OCI-LY7 (cell line): ENCODE measurements around the gene VASP.

Source experiments
- CTCF ChIP-seq: fragments of 200-600 bp; sonication (generic); conservative IDR thresholded peaks from 2 replicates; pipeline ENCODE4 v1.5.1; 2014; ENCODE audit warnings: mild to moderate bottlenecking, antibody characterized with exemption, low read length, moderate library complexity, mixed read lengths
- EZH2phosphoT487 ChIP-seq: fragments of 200-600 bp; sonication (generic); IDR thresholded peaks from 2 replicates; pipeline ENCODE4 v1.6.1; 2018; ENCODE audit warnings: low read depth, borderline replicate concordance, mild to moderate bottlenecking, mixed run types, antibody characterized with exemption, low read length, moderate library complexity, mixed read lengths

DNA sequence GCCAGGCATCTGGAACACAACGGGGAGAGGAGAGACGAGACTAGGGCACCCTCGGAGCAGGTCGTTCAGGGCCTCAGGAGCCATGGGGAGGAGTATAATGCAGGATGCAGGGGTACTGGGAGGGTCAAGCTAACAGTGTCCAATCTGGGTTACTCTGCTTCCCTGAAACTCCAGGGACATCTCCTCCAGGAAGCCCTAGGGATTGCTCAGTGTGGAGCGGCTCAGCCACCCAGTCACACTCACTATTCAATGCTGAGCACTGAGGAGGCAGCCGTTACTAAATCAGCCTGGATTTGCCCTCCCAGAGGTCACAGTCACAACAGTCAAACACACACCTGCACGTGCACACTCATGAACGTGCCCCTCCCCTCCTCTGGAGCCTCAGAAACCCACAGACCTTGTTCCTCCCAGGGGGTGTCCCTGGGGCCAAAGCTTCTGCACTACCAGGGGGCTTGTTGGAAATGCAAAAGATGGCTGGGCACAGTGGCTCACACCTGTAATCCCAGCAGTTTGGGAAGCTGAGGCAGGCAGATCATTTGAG lies 46.4 kb upstream of the VASP start:
- TF ChIP-seq CTCF (no peak), EZH2phosphoT487 (no peak)
